ENCODE data around the gene HINT2. TPM values are rescaled to one million over a fixed set of nuclear protein-coding genes. Genes with fewer than 3 reads are reported as not detected.

Gene HINT2
- total and polyA plus RNA-seq, 2 experiments from 2014 or later: 30.6 to 50.7 TPM

- TF ChIP-seq EZH2 (IDR thresholded peaks at IDR 0.05; ENCODE audit: insufficient read depth, poor library complexity, severe bottlenecking) (no peak), EZH2phosphoT487 (IDR thresholded peaks at IDR 0.05; ENCODE audit: insufficient read depth, low read depth) (no peak)
- in situ Hi-C loops (cut with MboI): no loop called here
- 51 to 57% methylated on average over 3 of the region's 3 CpGs for WGBS, 2 experiments (ENCODE audit: low coverage in 1 of 2, low lambda C conversion rate in 2 of 2, missing lambda C conversion rate in 2 of 2)
- Histone ChIP-seq H3K4me3 (no peak overlapping the region), H4K20me1 (ENCODE audit: insufficient read depth) (no peaks in the 10 kb centered on the region), H3K4me2 (ENCODE audit: unreplicated experiment) (no peak overlapping the region), H3K27me3 (replicated peaks; ENCODE audit: insufficient read depth) (peaks cover 5% of the 10 kb centered on the region), H3K79me2 (ENCODE audit: insufficient read depth) (no peaks in the 10 kb centered on the region), H3K9me2 (ENCODE audit: insufficient read depth) (no peaks in the 10 kb centered on the region), H3K27ac (no peak overlapping the region), H3K9me3 (ENCODE audit: low read depth) (no peaks in the 10 kb centered on the region), H3F3A (ENCODE audit: insufficient read depth) (peaks cover 7% of the 10 kb centered on the region; the same call in 1 of the 2 replicates), H3K4me1 (ENCODE audit: insufficient read depth) (peaks cover 7% of the 10 kb centered on the region), H3K36me3 (ENCODE audit: low read depth) (no peaks in the 10 kb centered on the region), H2AFZ (no peak overlapping the region), H3K9ac (no peak overlapping the region)
- no peak for DNase-seq
Measured at GRCh38 chr9:35771943-35772342, 42.9 kb downstream of the HINT2 start.

DNA sequence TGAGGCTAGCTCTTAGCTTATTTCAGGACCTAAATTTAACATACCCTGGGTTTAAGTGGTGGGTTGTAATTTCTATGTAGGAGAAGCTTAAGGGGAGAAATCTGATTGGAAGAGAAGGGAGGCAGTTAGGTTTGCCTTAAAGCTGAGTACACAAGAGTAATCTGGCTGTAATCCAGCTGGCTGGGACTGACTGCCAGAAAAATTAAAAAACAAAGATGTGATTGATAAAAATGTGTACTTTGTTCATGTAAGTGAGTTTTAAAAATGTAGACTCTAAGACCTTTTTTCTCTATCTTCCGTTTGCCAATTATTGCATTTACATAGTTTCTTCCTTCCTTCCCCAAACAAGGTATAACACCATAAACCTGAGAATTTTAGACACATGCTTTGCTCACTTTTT is 43.3 kb downstream of the HINT2 start:
- peak; percentile 34 for DNase-seq
- Histone ChIP-seq H3K27me3 (replicated peaks; ENCODE audit: insufficient read depth) (peaks cover 5% of the 10 kb centered on the region), H3K27ac (no peak overlapping the region), H3K9me3 (ENCODE audit: low read depth) (no peaks in the 10 kb centered on the region), H2AFZ (no peak overlapping the region), H3F3A (ENCODE audit: insufficient read depth) (peaks cover 7% of the 10 kb centered on the region; the same call in 1 of the 2 replicates), H4K20me1 (ENCODE audit: insufficient read depth) (no peaks in the 10 kb centered on the region), H3K9me2 (ENCODE audit: insufficient read depth) (no peaks in the 10 kb centered on the region), H3K4me2 (ENCODE audit: unreplicated experiment) (no peak overlapping the region), H3K4me1 (ENCODE audit: insufficient read depth) (peaks cover 7% of the 10 kb centered on the region), H3K4me3 (no peak overlapping the region), H3K36me3 (ENCODE audit: low read depth) (no peaks in the 10 kb centered on the region), H3K79me2 (ENCODE audit: insufficient read depth) (no peaks in the 10 kb centered on the region), H3K9ac (no peak overlapping the region)
- in situ Hi-C loops (cut with MboI): no loop called here
- 20 to 27% methylated on average over 1 of the region's 1 CpG for WGBS, 2 experiments (ENCODE audit: low coverage in 1 of 2, low lambda C conversion rate in 2 of 2, missing lambda C conversion rate in 2 of 2)
- TF ChIP-seq EZH2phosphoT487 (IDR thresholded peaks at IDR 0.05; ENCODE audit: insufficient read depth, low read depth) (no peak), EZH2 (IDR thresholded peaks at IDR 0.05; ENCODE audit: insufficient read depth, poor library complexity, severe bottlenecking) (no peak)

- no peak overlapping the region for H3K9ac ChIP-seq
- H2AFZ ChIP-seq: no peak overlapping the region
- TF ChIP-seq EZH2 (IDR thresholded peaks at IDR 0.05; ENCODE audit: insufficient read depth, poor library complexity, severe bottlenecking): no peak
- no peak for DNase-seq
- no peaks in the 10 kb centered on the region for H3K36me3 ChIP-seq (ENCODE audit: low read depth)
- H3K4me2 ChIP-seq (ENCODE audit: unreplicated experiment): no peak overlapping the region
- peaks cover 5% of the 10 kb centered on the region for H3K27me3 ChIP-seq (replicated peaks; ENCODE audit: insufficient read depth)
- H3K27ac ChIP-seq: no peak overlapping the region
- H3K4me3 ChIP-seq: no peak overlapping the region
- H3K79me2 ChIP-seq (ENCODE audit: insufficient read depth): no peaks in the 10 kb centered on the region
- WGBS, 2 experiments (ENCODE audit: low coverage in 1 of 2, low lambda C conversion rate in 2 of 2, missing lambda C conversion rate in 2 of 2): 16 to 18% methylated on average over 4 of the region's 4 CpGs
- no peaks in the 10 kb centered on the region for H3K9me2 ChIP-seq (ENCODE audit: insufficient read depth)
- peaks cover 7% of the 10 kb centered on the region; the same call in 1 of the 2 replicates for H3F3A ChIP-seq (ENCODE audit: insufficient read depth)
- H3K4me1 ChIP-seq (ENCODE audit: insufficient read depth): peaks cover 7% of the 10 kb centered on the region
- in situ Hi-C loops (cut with MboI): no loop called here
- H3K9me3 ChIP-seq (ENCODE audit: low read depth): no peaks in the 10 kb centered on the region
- no peaks in the 10 kb centered on the region for H4K20me1 ChIP-seq (ENCODE audit: insufficient read depth)
Measured at GRCh38 chr9:35771075-35771433, 43.8 kb downstream of the HINT2 start.

DNA sequence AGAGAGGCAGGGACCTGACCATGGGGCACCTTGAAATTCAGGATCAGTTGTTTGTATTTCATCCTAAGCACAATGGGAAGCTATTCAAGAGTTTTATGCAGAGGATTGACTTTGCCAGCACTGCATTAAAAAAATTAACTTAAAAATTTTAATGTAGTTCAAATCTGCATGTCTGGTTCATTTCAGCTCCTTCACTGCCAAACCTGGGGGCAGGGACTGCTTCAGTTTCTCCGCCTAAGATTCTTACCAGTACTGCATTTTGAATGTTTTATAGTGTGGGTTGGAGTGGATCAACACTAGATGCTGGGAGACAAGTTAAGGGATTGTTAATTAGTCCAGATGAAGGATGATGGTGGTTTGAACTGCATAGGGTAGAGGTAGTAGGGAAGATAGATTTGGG is 45.1 kb downstream of the HINT2 start:
- 60 to 76% methylated on average over 1 of the region's 1 CpG for WGBS, 2 experiments (ENCODE audit: low coverage in 1 of 2, low lambda C conversion rate in 2 of 2, missing lambda C conversion rate in 2 of 2)
- Histone ChIP-seq H3K27me3 (replicated peaks; ENCODE audit: insufficient read depth) (peaks cover 5% of the 10 kb centered on the region), H2AFZ (no peak overlapping the region), H3K4me2 (ENCODE audit: unreplicated experiment) (no peak overlapping the region), H4K20me1 (ENCODE audit: insufficient read depth) (no peaks in the 10 kb centered on the region), H3F3A (ENCODE audit: insufficient read depth) (peaks cover 7% of the 10 kb centered on the region; the same call in 1 of the 2 replicates), H3K4me1 (ENCODE audit: insufficient read depth) (peaks cover 7% of the 10 kb centered on the region), H3K9me2 (ENCODE audit: insufficient read depth) (no peaks in the 10 kb centered on the region), H3K4me3 (no peak overlapping the region), H3K36me3 (ENCODE audit: low read depth) (no peaks in the 10 kb centered on the region), H3K9me3 (ENCODE audit: low read depth) (no peaks in the 10 kb centered on the region), H3K79me2 (ENCODE audit: insufficient read depth) (no peaks in the 10 kb centered on the region), H3K9ac (no peak overlapping the region), H3K27ac (no peak overlapping the region)
- TF ChIP-seq EZH2 (IDR thresholded peaks at IDR 0.05; ENCODE audit: insufficient read depth, poor library complexity, severe bottlenecking): no peak
- no peak for TF ChIP-seq EZH2phosphoT487 (IDR thresholded peaks at IDR 0.05; ENCODE audit: insufficient read depth, low read depth)
- no peak for DNase-seq
- in situ Hi-C loops (cut with MboI): no loop called here

GRCh38 chr9:35767458-35767857 is 47.4 kb downstream of the HINT2 start:
- H3K9me2 ChIP-seq (ENCODE audit: insufficient read depth): no peaks in the 10 kb centered on the region
- DNase-seq: no peak
- no peaks in the 10 kb centered on the region for H3K36me3 ChIP-seq (ENCODE audit: low read depth)
- no peaks in the 10 kb centered on the region for H3K79me2 ChIP-seq (ENCODE audit: insufficient read depth)
- no peak overlapping the region for H3K4me2 ChIP-seq (ENCODE audit: unreplicated experiment)
- peaks cover 7% of the 10 kb centered on the region for H3K4me1 ChIP-seq (ENCODE audit: insufficient read depth)
- H2AFZ ChIP-seq: no peak overlapping the region
- H3K9me3 ChIP-seq (ENCODE audit: low read depth): no peaks in the 10 kb centered on the region
- H3F3A ChIP-seq (ENCODE audit: insufficient read depth): peaks cover 7% of the 10 kb centered on the region; the same call in 1 of the 2 replicates
- no peaks in the 10 kb centered on the region for H4K20me1 ChIP-seq (ENCODE audit: insufficient read depth)
- H3K27ac ChIP-seq: no peak overlapping the region
- TF ChIP-seq EZH2 (IDR thresholded peaks at IDR 0.05; ENCODE audit: insufficient read depth, poor library complexity, severe bottlenecking) (no peak), EZH2phosphoT487 (IDR thresholded peaks at IDR 0.05; ENCODE audit: insufficient read depth, low read depth) (no peak)
- no peak overlapping the region for H3K9ac ChIP-seq
- in situ Hi-C loops (cut with MboI): no loop called here
- H3K27me3 ChIP-seq (replicated peaks; ENCODE audit: insufficient read depth): peaks cover 5% of the 10 kb centered on the region
- WGBS, 2 experiments (ENCODE audit: low coverage in 1 of 2, low lambda C conversion rate in 2 of 2, missing lambda C conversion rate in 2 of 2): 82 to 90% methylated on average over 1 of the region's 1 CpG
- H3K4me3 ChIP-seq: no peak overlapping the region
